Effector memory CD8-positive, alpha-beta T cell (primary cell): ENCODE results near the gene WFDC11.
"Not testable (repeated sequence)": the region's sequence is repeated elsewhere in the genome, so short reads cannot be mapped to it uniquely, and the experiment has no call there.

Experiments
- ATAC-seq: fragments of 150-1000 bp; cut with Tn5 transposase; replicated peaks from 2 replicates; pipeline ENCODE4 v1.10.0; 2021; ENCODE audit warnings: mild to moderate bottlenecking, moderate library complexity
- DNase-seq, 3 experiments: peaks; one replicate each; pipeline ENCODE4 v3.0.0; 2021
- H3K27ac Mint-ChIP-seq, 2 donors: one replicate each; pipeline ENCODE4 v1.8.0; 2022; ENCODE audit warnings: mild to moderate bottlenecking in 2 of 2, mixed read lengths in 2 of 2, moderate library complexity in 2 of 2
- H3K27me3 Mint-ChIP-seq, 2 donors: one replicate each; pipeline ENCODE4 v1.8.0; 2022; ENCODE audit warnings: mixed read lengths in 2 of 2
- H3K36me3 Mint-ChIP-seq: one replicate; pipeline ENCODE4 v1.8.0; 2022; ENCODE audit warnings: mild to moderate bottlenecking, moderate library complexity, mixed read lengths; ENCODE audit not compliant: insufficient read depth
- H3K4me1 Mint-ChIP-seq, 2 donors: one replicate each; pipeline ENCODE4 v1.8.0; 2022; ENCODE audit warnings: low read depth in 2 of 2, mixed read lengths in 2 of 2
- H3K4me3 Mint-ChIP-seq, 2 donors: one replicate each; pipeline ENCODE4 v1.8.0; 2022; ENCODE audit warnings: mild to moderate bottlenecking in 2 of 2, mixed read lengths in 2 of 2, moderate library complexity in 2 of 2
- H3K9me3 Mint-ChIP-seq, 2 donors: one replicate each; pipeline ENCODE4 v1.8.0; 2022; ENCODE audit warnings: mixed read lengths in 2 of 2
- total RNA-seq, 9 experiments: gene quantifications; one replicate each; lab custom pipeline; 2026; lab: John Stamatoyannopoulos, UW

The WFDC11 gene
- total RNA-seq: 0 reads per million in 9 experiments

GRCh38 chr20:45670139-45670538 is at the start of gene WFDC11:
Gene WFDC11, minus strand, starts transcription at chr20:45670239. Its CDS starts 19,639 bp downstream, at chr20:45650600.
- Mint-ChIP-seq H3K4me3 (no peak within 1 kb of the TSS), H3K27ac (no peak within 1 kb of the TSS), H3K9me3 (no peaks in the 10 kb centered on the region), H3K36me3 (no peaks in the 10 kb centered on the region), H3K27me3 (peaks cover 27 to 74% of the 10 kb centered on the region in 2 donors), H3K4me1 (no peaks in the 10 kb centered on the region)
- no peak for ATAC-seq
- no peak for DNase-seq

DNA sequence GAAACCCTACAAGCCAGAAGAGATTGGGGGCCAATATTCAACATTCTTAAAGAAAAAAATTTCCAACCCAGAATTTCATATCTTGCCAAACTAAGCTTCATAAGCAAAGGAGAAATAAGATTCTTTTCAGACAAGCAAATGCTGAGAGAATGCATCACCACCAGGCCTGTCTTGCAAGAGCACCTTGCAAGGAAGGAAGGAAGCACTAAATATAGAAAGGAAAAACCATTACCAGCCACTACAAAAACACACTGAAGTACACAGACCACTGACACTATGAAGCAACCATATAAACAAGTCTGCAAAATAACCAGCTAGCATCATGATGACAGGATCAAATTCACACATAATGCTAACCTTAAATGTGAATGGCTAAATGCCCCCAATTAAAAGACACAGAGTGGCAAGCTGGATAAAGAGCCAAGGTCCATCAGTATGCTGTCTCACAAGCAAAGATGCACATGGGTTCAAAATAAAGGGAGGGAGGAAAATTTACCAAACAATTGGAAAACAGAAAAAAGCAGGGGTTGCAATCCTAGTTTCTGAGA is 46.2 kb upstream of the WFDC11 start:
- not testable (repeated sequence) for ATAC-seq, H3K4me1 Mint-ChIP-seq, H3K27ac Mint-ChIP-seq, DNase-seq, H3K9me3 Mint-ChIP-seq, H3K4me3 Mint-ChIP-seq, H3K36me3 Mint-ChIP-seq
- peaks cover 48 to 68% of the 10 kb centered on the region in 2 donors for H3K27me3 Mint-ChIP-seq

GRCh38 chr20:45704969-45705637 is 35.1 kb upstream of the WFDC11 start, which contains the start of gene WFDC10B:
Gene WFDC10B, minus strand, starts transcription at chr20:45705019. Its CDS starts 19,027 bp downstream, at chr20:45685992.
- Mint-ChIP-seq H3K36me3 (no peaks in the 10 kb centered on the region), H3K27me3 (peaks cover 22 to 73% of the 10 kb centered on the region in 2 donors), H3K4me3 (no peak within 1 kb of the TSS), H3K4me1 (no peaks in the 10 kb centered on the region), H3K27ac (no peak within 1 kb of the TSS), H3K9me3 (no peaks in the 10 kb centered on the region)
- ATAC-seq (no peak), DNase-seq (no peak)

DNA sequence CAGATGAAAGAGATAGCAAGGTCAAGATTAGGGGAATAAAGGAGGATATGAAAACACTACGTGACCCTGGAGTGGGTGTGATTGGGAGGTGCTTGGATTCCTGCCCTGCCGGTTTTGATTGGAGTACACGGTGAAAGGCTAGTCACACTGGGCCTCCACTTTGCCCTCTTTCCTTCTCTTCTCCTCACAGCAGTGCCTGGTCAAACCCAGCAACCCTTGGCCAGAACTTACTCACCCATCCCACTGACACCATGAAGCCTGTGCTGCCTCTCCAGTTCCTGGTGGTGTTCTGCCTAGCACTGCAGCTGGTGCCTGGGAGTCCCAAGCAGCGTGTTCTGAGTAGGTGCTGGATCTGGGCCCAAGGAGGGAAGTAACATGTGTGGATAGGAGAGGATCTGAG is 31.8 kb upstream of the WFDC11 start, which contains the start of gene WFDC13:
Gene WFDC13, plus strand, starts transcription at position 166 of the 400 bp plus-strand sequence. Its CDS starts 86 bp downstream, at position 252.
- H3K27ac Mint-ChIP-seq: no peak within 1 kb of the TSS
- no peaks in the 10 kb centered on the region for H3K4me1 Mint-ChIP-seq
- ATAC-seq (no peak), DNase-seq (no peak)
- H3K4me3 Mint-ChIP-seq: no peak within 1 kb of the TSS
- peaks cover 11 to 45% of the 10 kb centered on the region in 2 donors for H3K27me3 Mint-ChIP-seq
- H3K9me3 Mint-ChIP-seq: no peaks in the 10 kb centered on the region
- H3K36me3 Mint-ChIP-seq: no peaks in the 10 kb centered on the region

GRCh38 chr20:45701104-45701503 is 31.1 kb upstream of the WFDC11 start:
- H3K27ac Mint-ChIP-seq: no peak overlapping the region
- peaks cover 15 to 40% of the 10 kb centered on the region in 2 donors for H3K27me3 Mint-ChIP-seq
- ATAC-seq (no peak), DNase-seq (no peak)
- H3K4me3 Mint-ChIP-seq: no peak overlapping the region
- no peaks in the 10 kb centered on the region for H3K4me1 Mint-ChIP-seq
- no peaks in the 10 kb centered on the region for H3K9me3 Mint-ChIP-seq
- no peaks in the 10 kb centered on the region for H3K36me3 Mint-ChIP-seq

DNA sequence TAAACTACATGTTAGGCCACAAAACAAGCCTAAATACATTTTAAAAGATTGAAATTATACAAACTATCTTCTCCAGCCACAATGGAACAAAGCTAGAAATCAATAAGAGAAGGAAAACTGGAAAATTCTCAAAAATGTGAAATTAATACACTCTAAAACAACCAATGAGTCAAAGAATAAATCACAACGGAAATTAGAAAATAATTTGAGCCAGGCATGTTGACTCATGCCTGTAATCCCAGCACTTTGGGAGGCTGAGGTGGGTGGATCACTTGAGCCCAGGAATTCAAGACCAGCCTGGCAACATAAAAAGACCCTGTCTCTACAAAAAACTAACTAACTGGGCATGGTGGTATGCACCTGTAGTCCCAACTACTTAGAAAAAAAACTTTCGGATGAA is 25.5 kb upstream of the WFDC11 start:
- peaks cover 0 to 1% of the 10 kb centered on the region in 2 donors for H3K9me3 Mint-ChIP-seq
- no peaks in the 10 kb centered on the region for H3K36me3 Mint-ChIP-seq
- no peak for ATAC-seq
- no peak overlapping the region for H3K27ac Mint-ChIP-seq
- peaks cover 46 to 56% of the 10 kb centered on the region in 2 donors for H3K27me3 Mint-ChIP-seq
- H3K4me3 Mint-ChIP-seq: no peak overlapping the region
- no peaks in the 10 kb centered on the region for H3K4me1 Mint-ChIP-seq
- no peak for DNase-seq

GRCh38 chr20:45693346-45693745 is 23.3 kb upstream of the WFDC11 start:
- not testable (repeated sequence) for DNase-seq, ATAC-seq, H3K4me1 Mint-ChIP-seq, H3K36me3 Mint-ChIP-seq, H3K4me3 Mint-ChIP-seq, H3K9me3 Mint-ChIP-seq, H3K27ac Mint-ChIP-seq
- H3K27me3 Mint-ChIP-seq: peaks cover 47 to 59% of the 10 kb centered on the region in 2 donors

- Mint-ChIP-seq H3K4me3 (no peak overlapping the region), H3K27ac (no peak overlapping the region), H3K9me3 (peaks cover 0 to 5% of the 10 kb centered on the region in 2 donors), H3K27me3 (peaks cover 24 to 29% of the 10 kb centered on the region in 2 donors), H3K36me3 (no peaks in the 10 kb centered on the region), H3K4me1 (no peaks in the 10 kb centered on the region)
- DNase-seq (no peak), ATAC-seq (no peak)
Observed at GRCh38 chr20:45685896-45686295, 15.9 kb upstream of the WFDC11 start.

- Mint-ChIP-seq H3K4me3 (no peak overlapping the region), H3K27me3 (peaks cover 21 to 50% of the 10 kb centered on the region in 2 donors), H3K36me3 (no peaks in the 10 kb centered on the region), H3K4me1 (no peaks in the 10 kb centered on the region), H3K9me3 (peaks cover 10 to 15% of the 10 kb centered on the region in 2 donors), H3K27ac (no peak overlapping the region)
- DNase-seq: no peak
- no peak for ATAC-seq
Observed at GRCh38 chr20:45679650-45680049, 9.6 kb upstream of the WFDC11 start.

DNA sequence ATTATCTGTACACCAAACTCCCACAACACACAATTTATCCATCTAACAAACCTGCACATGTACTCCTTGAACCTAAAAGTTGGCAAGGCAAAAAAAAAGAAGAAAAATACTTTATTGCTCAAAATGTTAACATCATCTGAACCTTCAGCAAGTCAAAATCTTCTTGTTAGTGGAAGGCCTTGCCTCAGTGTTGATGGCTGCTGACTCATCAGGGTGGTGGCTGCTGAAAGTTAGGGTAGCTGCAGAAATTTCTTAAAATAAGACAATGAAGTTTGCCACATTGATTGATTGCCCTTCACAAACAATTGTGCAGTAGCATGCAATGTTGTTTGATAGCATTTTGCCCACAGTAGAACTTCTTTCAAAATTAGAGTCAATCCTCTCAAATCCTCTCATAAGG is 2.7 kb upstream of the WFDC11 start:
- no peaks in the 10 kb centered on the region for H3K36me3 Mint-ChIP-seq
- no peak for ATAC-seq

DNA sequence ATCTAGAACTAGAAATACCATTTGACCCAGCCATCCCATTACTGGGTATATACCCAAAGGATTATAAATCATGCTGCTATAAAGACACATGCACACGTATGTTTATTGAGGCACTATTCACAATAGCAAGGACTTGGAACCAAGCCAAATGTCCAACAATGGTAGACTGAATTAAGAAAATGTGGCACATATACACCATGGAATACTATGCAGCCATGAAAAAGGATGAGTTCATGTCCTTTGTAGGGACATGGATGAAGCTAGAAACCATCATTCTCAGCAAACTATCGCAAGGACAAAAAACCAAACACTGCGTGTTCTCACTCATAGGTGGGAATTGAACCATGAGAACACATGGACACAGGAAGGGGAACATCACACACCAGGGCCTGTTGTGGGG is 13.0 kb downstream of the WFDC11 start:
- not testable (repeated sequence) for H3K36me3 Mint-ChIP-seq, H3K9me3 Mint-ChIP-seq, H3K4me1 Mint-ChIP-seq, H3K4me3 Mint-ChIP-seq, H3K27ac Mint-ChIP-seq, DNase-seq, ATAC-seq
- H3K27me3 Mint-ChIP-seq: peaks cover 14 to 23% of the 10 kb centered on the region in 2 donors

More for the DNA sequence above, 2.7 kb upstream of the WFDC11 start:
- no peak for DNase-seq
- no peak overlapping the region for H3K27ac Mint-ChIP-seq
- H3K4me3 Mint-ChIP-seq: no peak overlapping the region
- no peaks in the 10 kb centered on the region for H3K4me1 Mint-ChIP-seq
- peaks cover 2 to 7% of the 10 kb centered on the region in 2 donors for H3K9me3 Mint-ChIP-seq
- peaks cover 31 to 65% of the 10 kb centered on the region in 2 donors for H3K27me3 Mint-ChIP-seq

- H3K36me3 Mint-ChIP-seq, ATAC-seq, H3K4me1 Mint-ChIP-seq, DNase-seq, H3K4me3 Mint-ChIP-seq, H3K27ac Mint-ChIP-seq, H3K9me3 Mint-ChIP-seq: not testable (repeated sequence)
- peaks cover 23 to 40% of the 10 kb centered on the region in 2 donors for H3K27me3 Mint-ChIP-seq
Observed at GRCh38 chr20:45651726-45652125, 18.3 kb downstream of the WFDC11 start.

GRCh38 chr20:45649312-45649863 is 20.7 kb downstream of the WFDC11 start:
- H3K27me3 Mint-ChIP-seq: peaks cover 20 to 40% of the 10 kb centered on the region in 2 donors
- no peaks in the 10 kb centered on the region for H3K36me3 Mint-ChIP-seq
- no peak overlapping the region for H3K4me3 Mint-ChIP-seq
- H3K4me1 Mint-ChIP-seq: no peaks in the 10 kb centered on the region
- ATAC-seq (no peak), DNase-seq (no peak)
- H3K27ac Mint-ChIP-seq: no peak overlapping the region
- no peaks in the 10 kb centered on the region for H3K9me3 Mint-ChIP-seq
